GM12874 (cell line): Measurements from ENCODE around the gene CKMT2.

Experiments
- TF ChIP-seq, protein P1 (sequence below): IDR thresholded peaks from 2 replicates; pipeline ENCODE4 v1.5.1; 2011; ENCODE audit warnings: low read depth, mild to moderate bottlenecking, control low read depth, low read length, moderate library complexity; ENCODE audit not compliant: insufficient read depth

CKMT2 gene

GRCh38 chr5:81232464-81233079, 550 bp upstream of the CKMT2 start:
- TF ChIP-seq, protein P1, sequence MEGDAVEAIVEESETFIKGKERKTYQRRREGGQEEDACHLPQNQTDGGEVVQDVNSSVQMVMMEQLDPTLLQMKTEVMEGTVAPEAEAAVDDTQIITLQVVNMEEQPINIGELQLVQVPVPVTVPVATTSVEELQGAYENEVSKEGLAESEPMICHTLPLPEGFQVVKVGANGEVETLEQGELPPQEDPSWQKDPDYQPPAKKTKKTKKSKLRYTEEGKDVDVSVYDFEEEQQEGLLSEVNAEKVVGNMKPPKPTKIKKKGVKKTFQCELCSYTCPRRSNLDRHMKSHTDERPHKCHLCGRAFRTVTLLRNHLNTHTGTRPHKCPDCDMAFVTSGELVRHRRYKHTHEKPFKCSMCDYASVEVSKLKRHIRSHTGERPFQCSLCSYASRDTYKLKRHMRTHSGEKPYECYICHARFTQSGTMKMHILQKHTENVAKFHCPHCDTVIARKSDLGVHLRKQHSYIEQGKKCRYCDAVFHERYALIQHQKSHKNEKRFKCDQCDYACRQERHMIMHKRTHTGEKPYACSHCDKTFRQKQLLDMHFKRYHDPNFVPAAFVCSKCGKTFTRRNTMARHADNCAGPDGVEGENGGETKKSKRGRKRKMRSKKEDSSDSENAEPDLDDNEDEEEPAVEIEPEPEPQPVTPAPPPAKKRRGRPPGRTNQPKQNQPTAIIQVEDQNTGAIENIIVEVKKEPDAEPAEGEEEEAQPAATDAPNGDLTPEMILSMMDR = no peak

DNA sequence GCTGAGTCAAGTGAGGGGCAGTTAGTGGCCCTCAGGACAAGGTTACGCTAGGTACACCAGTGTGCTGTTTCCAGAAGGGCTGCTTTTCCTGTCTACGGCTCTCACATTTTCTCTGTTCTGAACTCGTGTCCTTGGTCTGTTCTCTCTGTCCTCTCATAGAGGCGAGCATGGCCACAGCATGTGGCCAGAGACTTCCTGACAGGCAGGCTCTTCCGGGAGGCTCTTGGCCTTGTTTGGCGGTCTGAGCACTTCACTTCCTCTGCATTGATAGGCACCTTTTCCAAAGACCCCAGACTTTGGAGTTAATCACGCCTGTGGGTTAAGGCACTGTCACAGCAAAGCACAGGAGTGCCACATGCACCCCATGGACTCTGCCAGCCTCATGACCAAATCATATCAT, 1.2 kb downstream of the CKMT2 start:
- TF ChIP-seq, protein P1 = no peak

DNA sequence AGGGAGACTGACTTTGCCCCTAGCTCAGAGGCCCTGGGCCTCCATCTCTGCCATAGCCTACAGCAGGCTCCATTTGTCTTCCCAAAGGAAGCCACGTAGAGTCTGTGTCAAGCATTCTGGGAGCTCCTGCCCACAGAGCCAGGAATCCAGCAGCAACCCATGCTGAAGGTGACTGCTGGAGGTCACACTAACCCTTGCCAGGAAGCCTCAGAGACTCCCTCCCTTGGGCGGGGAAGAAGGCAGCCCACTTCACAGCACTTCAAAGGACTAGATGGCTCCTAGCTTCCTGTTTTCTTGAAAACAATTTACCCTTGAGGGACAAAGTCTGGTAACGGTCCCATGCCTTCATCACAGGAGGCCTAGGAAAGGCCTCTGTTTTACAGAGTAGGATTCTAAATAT, 1.7 kb downstream of the CKMT2 start:
- TF ChIP-seq, protein P1 = no peak

- TF ChIP-seq, protein P1 = no peak
These were observed 2.4 kb downstream of the CKMT2 start for GRCh38 chr5:81235287-81236072.

GRCh38 chr5:81238460-81238859, 5.3 kb downstream of the CKMT2 start:
- TF ChIP-seq, protein P1 = no peak

- TF ChIP-seq, protein P1 = no peak
These were observed 6.5 kb downstream of the CKMT2 start for GRCh38 chr5:81239613-81240012.

- TF ChIP-seq, protein P1 = no peak
These were observed 7.9 kb downstream of the CKMT2 start for GRCh38 chr5:81241001-81241400.
